OCI-LY7 (cell line): Measurements from ENCODE around the gene BRICD5. TPM values are rescaled to one million over a fixed set of nuclear protein-coding genes. Genes with fewer than 3 reads are reported as not detected.

ENCODE experiments used
- BruUV-seq: library from RNA; stranded (reverse); fragments of 400-500 nt; replicated peaks from 2 replicates; lab custom pipeline; 2021; lab: Mats Ljungman, UMichigan
- CTCF ChIA-PET: fragments of 300-600 bp; sonication (Branson Sonifier 250); formaldehyde crosslinking; loops from one replicate; lab custom pipeline; 2022; ENCODE audit warnings: antibody characterized with exemption; ENCODE audit not compliant: unreplicated experiment; lab: Charles Lee
- POLR2A ChIA-PET: fragments of 300-600 bp; sonication (Branson Sonifier 250); formaldehyde crosslinking; loops from one replicate; lab custom pipeline; 2022; ENCODE audit warnings: antibody characterized with exemption; lab: Charles Lee
- DNase-seq: peaks from one replicate; pipeline ENCODE4 v3.0.0-alpha.2; 2015; ENCODE audit warnings: low spot score
- H2AFZ ChIP-seq: fragments of 200-600 bp; sonication (generic), shearing (Covaris generic); 2 replicates; pipeline ENCODE4 v1.6.1; 2014; ENCODE audit warnings: mild to moderate bottlenecking, antibody characterized with exemption, low read length, moderate library complexity
- H3K27ac ChIP-seq: fragments of 200-600 bp; sonication (generic); 2 replicates; pipeline ENCODE4 v1.5.1; 2014; ENCODE audit warnings: mixed run types, low read depth, mild to moderate bottlenecking, moderate library complexity, low read length, inconsistent platforms; ENCODE audit not compliant: poor library complexity, severe bottlenecking
- H3K36me3 ChIP-seq: fragments of 200-600 bp; sonication (generic); 2 replicates; pipeline ENCODE4 v1.6.1; 2014; ENCODE audit warnings: mild to moderate bottlenecking, antibody characterized with exemption, low read length, moderate library complexity, mixed read lengths; ENCODE audit not compliant: insufficient read depth
- H3K4me1 ChIP-seq: fragments of 200-600 bp; sonication (generic); 2 replicates; pipeline ENCODE4 v1.5.1; 2014; ENCODE audit warnings: mild to moderate bottlenecking, low read length; ENCODE audit not compliant: insufficient read depth, poor library complexity, severe bottlenecking
- H3K4me2 ChIP-seq: fragments of 200-600 bp; sonication (generic); 2 replicates; pipeline ENCODE4 v1.6.1; 2014; ENCODE audit warnings: mild to moderate bottlenecking, low read length
- H3K4me3 ChIP-seq: fragments of 200-600 bp; sonication (generic); 2 replicates; pipeline ENCODE4 v1.5.1; 2014; ENCODE audit warnings: mild to moderate bottlenecking, low read depth, low read length; ENCODE audit not compliant: poor library complexity, severe bottlenecking
- H3K79me2 ChIP-seq: fragments of 200-600 bp; sonication (generic); 2 replicates; pipeline ENCODE4 v1.6.1; 2016; ENCODE audit warnings: low read depth, mild to moderate bottlenecking, low read length, moderate library complexity, mixed read lengths; ENCODE audit not compliant: insufficient read depth
- H3K9me2 ChIP-seq: fragments of 200-600 bp; sonication (generic); 2 replicates; pipeline ENCODE4 v1.6.1; 2016; ENCODE audit warnings: mild to moderate bottlenecking, low read length, mixed read lengths; ENCODE audit not compliant: insufficient read depth
- H3K9me3 ChIP-seq: fragments of 200-600 bp; sonication (generic); 2 replicates; pipeline ENCODE4 v1.6.1; 2014; ENCODE audit warnings: mild to moderate bottlenecking, mixed run types, low read length, mixed read lengths
- H4K20me1 ChIP-seq: fragments of 200-600 bp; sonication (generic); 2 replicates; pipeline ENCODE4 v1.6.1; 2014; ENCODE audit warnings: mild to moderate bottlenecking, antibody characterized with exemption, low read length, moderate library complexity, mixed read lengths; ENCODE audit not compliant: insufficient read depth
- CTCF ChIP-seq: fragments of 200-600 bp; sonication (generic); conservative IDR thresholded peaks from 2 replicates; pipeline ENCODE4 v1.5.1; 2014; ENCODE audit warnings: mild to moderate bottlenecking, antibody characterized with exemption, low read length, moderate library complexity, mixed read lengths
- EZH2phosphoT487 ChIP-seq: fragments of 200-600 bp; sonication (generic); IDR thresholded peaks from 2 replicates; pipeline ENCODE4 v1.6.1; 2018; ENCODE audit warnings: low read depth, borderline replicate concordance, mild to moderate bottlenecking, mixed run types, antibody characterized with exemption, low read length, moderate library complexity, mixed read lengths
- intact Hi-C: fragments of 100-400 bp; cut with micrococcal nuclease; formaldehyde crosslinking; loops from one replicate; pipeline ENCODE4 v1.10.0; 2022; ENCODE audit not compliant: unreplicated experiment
- total RNA-seq, 2 experiments: library from RNA; depleted of rRNA in 1 of 2; stranded (reverse); fragments of >200 nt in 1 of 2; shearing (Covaris generic) in 1 of 2; gene quantifications; 2 replicates each; pipeline ENCODE4 v1.2.3, GENCODE V29; 2014 to 2022

Gene BRICD5
- total RNA-seq, 2 experiments from 2014 or later = 30.4 to 31.7 TPM

- H3K27ac ChIP-seq = no peak overlapping the region
- intact Hi-C loops = no loop called here
- peaks cover 72% of the 10 kb centered on the region for H3K36me3 ChIP-seq
- DNase-seq = no peak
- H4K20me1 ChIP-seq = no peaks in the 10 kb centered on the region
- H3K4me2 ChIP-seq = no peak overlapping the region
- ChIA-PET CTCF (interaction anchor here (0.6 kb wide), 1 partner anchor 14 kb away, joined by 16 read pairs; no protein-coding TSS in a partner anchor), POLR2A (no interaction called here)
- no peaks in the 10 kb centered on the region for H3K9me3 ChIP-seq
- no TSS peak for BruUV-seq
- no peaks in the 10 kb centered on the region for H3K4me1 ChIP-seq
- no peaks in the 10 kb centered on the region for H3K9me2 ChIP-seq
- TF ChIP-seq EZH2phosphoT487 (no peak), CTCF (no peak)
- no peak overlapping the region for H2AFZ ChIP-seq
- H3K79me2 ChIP-seq = no peaks in the 10 kb centered on the region
- no peak overlapping the region for H3K4me3 ChIP-seq
Observed at GRCh38 chr16:2235695-2236336, 25.2 kb upstream of the BRICD5 start.

- ChIA-PET POLR2A (no interaction called here), CTCF (interaction anchor here (0.6 kb wide), 1 partner anchor 14 kb away, joined by 16 read pairs; no protein-coding TSS in a partner anchor)
- H3K36me3 ChIP-seq = peaks cover 76% of the 10 kb centered on the region
- TF ChIP-seq EZH2phosphoT487 (no peak), CTCF (no peak)
- H3K9me2 ChIP-seq = no peaks in the 10 kb centered on the region
- no peak for DNase-seq
- no TSS peak for BruUV-seq
- no peaks in the 10 kb centered on the region for H3K79me2 ChIP-seq
- H3K4me1 ChIP-seq = no peaks in the 10 kb centered on the region
- no peak overlapping the region for H3K4me3 ChIP-seq
- no peak overlapping the region for H3K4me2 ChIP-seq
- no peak overlapping the region for H3K27ac ChIP-seq
- H3K9me3 ChIP-seq = no peaks in the 10 kb centered on the region
- H4K20me1 ChIP-seq = no peaks in the 10 kb centered on the region
- no peak overlapping the region for H2AFZ ChIP-seq
- intact Hi-C loops = no loop called here
Observed at GRCh38 chr16:2235234-2235651, 24.6 kb upstream of the BRICD5 start.

- Histone ChIP-seq H3K4me2 (no peak overlapping the region), H3K9me2 (no peaks in the 10 kb centered on the region), H2AFZ (no peak overlapping the region), H3K79me2 (no peaks in the 10 kb centered on the region), H4K20me1 (no peaks in the 10 kb centered on the region), H3K9me3 (no peaks in the 10 kb centered on the region), H3K4me3 (no peak overlapping the region), H3K4me1 (no peaks in the 10 kb centered on the region), H3K27ac (no peak overlapping the region), H3K36me3 (peaks cover 79% of the 10 kb centered on the region)
- CTCF ChIA-PET = no interaction called here
- DNase-seq = no peak
- intact Hi-C loops = no loop called here
- TF ChIP-seq EZH2phosphoT487 = no peak
- BruUV-seq = no TSS peak
- POLR2A ChIA-PET = no interaction called here
Observed at GRCh38 chr16:2234813-2235170, 24.1 kb upstream of the BRICD5 start.
